Kidney tubule cell (primary cell): Measurements from ENCODE around the gene VSIR.

Experiments
- DNase-seq: peaks from one replicate; pipeline ENCODE4 v3.0.0-alpha.2; 2018; ENCODE audit warnings: low spot score

The VSIR gene

GRCh38 chr10:71782221-71782916 is 9.0 kb upstream of the VSIR start:
- DNase-seq, result no peak

GRCh38 chr10:71780719-71781118 is 7.4 kb upstream of the VSIR start:
- no peak for DNase-seq

- DNase-seq, result peak; percentile 60
These were observed 6.8 kb upstream of the VSIR start for GRCh38 chr10:71780156-71780555.

DNA sequence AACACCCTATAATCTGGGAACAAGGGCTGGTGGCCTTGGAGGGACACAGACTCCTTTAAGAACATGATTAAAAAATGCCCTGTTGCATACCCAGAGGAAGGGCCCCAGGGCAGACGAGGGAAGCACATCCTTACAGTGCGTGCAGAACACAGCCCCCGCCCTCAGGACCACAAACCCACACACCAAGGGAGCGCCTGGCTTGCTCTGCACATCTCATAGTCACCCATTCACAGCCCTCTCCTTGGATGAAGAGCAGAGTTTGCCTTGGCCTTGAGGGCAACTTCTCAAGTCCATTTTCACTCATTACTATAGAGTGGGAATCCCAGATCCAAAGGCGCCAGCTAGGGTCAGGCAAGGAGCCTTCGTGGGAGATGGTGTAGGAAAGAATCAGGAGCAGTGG is 6.3 kb upstream of the VSIR start:
- DNase-seq, result no peak

DNA sequence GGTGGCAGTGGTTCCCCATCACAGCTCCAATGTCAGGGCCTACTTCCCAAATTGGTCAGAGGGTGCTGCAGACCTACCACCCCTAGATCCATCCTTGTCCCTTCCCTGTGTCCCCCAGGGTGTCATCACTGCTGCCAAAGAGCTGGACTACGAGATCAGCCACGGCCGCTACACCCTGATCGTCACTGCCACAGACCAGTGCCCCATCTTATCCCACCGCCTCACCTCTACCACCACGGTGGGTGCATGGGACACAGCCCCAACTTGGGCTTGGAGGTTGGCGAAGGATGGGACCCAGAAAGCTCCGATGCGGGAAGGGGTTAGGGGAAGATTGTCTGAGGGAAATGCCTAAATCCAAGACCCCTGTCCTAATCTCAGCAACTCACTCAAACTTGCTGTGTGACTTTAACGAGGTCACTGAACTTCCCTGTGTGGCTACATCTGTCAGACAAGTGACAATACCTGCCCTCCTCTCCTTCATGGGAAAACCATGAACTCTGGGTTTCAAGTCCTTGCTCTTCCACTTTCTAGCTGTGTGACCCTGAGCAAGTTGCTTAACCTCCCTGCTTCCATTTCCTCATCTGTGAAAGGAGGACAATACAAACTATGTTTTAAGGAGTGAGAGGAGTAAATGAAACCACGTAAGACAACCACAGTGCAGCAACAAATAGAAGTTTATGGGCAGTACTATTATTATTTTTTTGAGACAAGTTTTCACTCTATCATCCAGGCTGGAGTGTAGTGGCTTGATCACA is 4.9 kb upstream of the VSIR start:
- DNase-seq, result no peak

DNA sequence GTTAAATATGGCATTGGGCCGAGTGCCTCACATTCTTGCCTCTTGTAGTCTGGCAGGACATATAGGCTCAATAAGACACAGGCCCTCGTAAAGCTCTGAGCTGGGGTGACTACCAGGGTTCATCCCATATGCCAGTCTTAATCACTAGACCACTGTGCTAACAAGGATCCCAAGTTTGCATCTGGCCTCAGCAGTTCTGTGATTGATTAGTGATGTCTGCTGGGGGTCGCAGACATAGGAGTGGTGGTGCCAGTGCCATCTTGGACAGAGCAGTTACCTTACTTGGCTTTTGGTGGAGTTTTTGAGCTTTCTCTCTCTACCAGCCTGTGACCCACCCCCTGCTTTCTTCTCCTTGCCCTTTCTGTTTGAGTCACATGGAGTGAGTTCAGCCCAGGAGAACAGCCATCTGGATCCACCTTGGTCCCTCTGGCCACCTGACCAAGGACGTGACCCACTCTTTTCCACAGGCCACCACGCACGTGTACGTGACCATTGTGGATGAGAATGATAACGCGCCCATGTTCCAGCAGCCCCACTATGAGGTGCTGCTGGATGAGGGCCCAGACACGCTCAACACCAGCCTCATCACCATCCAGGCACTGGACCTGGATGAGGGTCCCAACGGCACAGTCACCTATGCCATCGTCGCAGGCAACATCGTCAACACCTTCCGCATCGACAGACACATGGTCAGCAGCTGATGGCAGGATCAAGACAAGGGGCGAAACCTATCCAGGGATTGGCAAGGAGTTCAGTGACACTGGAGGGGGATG is 4.1 kb upstream of the VSIR start:
- DNase-seq, result no peak

- no peak for DNase-seq
These were observed 3.2 kb upstream of the VSIR start for GRCh38 chr10:71776481-71776925.

DNA sequence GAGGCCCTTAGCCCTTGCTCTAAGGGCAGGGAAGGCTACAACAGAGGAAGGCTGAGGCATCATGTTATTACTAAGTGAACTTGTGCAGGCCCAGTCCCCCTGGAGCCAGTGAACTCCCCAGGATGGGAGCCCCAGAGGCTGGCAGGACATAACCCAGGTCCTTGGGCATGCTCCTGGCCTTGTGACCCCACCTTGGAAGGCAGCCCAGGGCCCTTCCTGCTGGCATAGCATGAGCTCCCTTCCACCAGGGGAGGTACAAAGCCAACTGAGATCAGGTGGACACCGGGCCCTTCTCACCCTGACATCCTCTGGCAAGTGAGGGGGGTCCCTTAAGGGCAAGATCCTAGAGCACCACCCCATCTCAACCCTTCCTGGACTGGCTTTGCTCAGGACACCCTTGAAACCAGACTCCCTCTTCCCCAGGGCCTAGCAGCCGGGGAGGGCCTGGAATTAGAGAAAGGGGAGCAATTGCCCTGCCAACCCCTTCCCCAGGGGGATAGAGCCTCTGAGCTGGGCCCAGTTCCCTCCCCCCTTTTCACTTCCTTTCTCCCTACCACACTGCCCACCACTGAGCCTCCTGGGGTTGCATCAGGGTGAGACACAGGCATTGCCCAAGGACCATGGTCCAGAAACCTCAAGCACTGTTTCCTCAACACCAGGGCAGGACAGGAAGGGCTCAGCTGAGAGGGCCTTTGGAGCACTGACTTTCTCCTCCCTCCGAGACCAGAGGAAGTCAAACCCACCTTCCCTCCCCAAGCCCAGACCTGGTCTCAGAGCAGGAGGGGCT is 1.8 kb upstream of the VSIR start:
- no peak for DNase-seq

DNA sequence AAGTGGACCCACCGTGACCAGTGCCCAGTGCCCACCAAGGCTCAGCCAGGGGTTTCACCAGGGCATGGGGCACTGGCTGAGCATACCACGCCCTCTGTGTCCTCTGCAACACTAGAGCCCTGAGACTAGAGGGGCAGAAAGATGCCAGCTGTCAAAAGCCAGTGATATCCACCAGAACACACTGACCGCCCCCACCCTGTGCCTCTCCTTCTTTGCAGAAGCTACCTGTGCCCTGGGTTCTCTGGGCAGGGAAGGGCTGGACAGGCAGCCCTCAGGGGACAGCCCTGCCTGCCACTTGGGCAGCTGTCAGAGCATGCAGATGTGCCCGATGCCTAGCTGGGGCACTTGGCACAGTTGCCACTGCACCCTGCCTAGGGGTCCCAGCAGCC is 494 bp downstream of the VSIR start:
- no peak for DNase-seq

- DNase-seq, result peak; percentile 66
These were observed 1.3 kb downstream of the VSIR start for GRCh38 chr10:71771821-71772617.

- no peak for DNase-seq
These were observed 2.1 kb downstream of the VSIR start for GRCh38 chr10:71771204-71771603.

DNA sequence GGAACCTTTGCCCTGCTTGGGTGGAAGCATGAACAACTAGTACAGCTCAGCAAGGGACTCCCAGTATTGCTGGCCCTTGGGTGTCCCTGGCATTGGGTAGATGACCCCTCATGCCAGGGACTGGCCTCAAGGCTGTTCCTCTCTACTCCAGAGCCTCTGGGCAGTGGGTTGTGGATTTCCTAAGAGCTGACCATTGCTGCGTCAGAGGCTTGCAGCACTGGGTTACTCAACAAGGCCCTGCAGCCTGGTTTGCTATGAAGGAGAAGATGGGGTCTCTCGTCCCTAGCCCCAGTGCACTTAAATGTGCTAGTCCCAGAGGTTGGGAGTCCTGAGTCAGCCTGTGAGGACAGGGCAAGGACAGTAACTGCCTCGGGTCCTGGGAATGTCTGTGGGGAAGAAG is 2.5 kb downstream of the VSIR start:
- no peak for DNase-seq

- DNase-seq, result no peak
These were observed 3.1 kb downstream of the VSIR start for GRCh38 chr10:71770255-71770654.

DNA sequence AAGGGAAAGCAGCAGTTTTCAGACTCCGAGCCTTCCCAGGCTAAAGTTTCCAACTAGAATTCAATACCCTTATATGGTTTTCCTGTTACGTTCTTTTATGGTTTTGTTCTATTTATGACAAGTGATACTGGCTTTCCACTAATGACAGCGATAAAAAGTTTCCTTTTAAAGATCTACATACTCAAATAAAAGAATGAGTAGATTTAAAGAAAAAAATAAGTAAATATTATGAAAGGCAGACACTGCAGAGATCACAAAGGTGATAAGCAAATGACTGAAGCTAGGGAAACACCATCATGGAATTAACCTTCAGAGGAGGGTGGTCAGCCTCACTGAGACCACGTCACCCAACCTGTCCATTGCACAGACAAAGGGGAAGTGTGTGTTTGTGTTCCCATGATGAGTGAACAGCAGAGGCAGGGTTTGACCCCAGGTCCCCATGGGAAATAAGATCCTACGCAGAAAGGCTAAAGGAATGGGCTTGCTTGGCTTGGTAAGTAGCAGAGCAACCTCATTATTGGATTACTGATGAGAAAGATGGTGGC is 4.0 kb downstream of the VSIR start:
- DNase-seq, result no peak

DNA sequence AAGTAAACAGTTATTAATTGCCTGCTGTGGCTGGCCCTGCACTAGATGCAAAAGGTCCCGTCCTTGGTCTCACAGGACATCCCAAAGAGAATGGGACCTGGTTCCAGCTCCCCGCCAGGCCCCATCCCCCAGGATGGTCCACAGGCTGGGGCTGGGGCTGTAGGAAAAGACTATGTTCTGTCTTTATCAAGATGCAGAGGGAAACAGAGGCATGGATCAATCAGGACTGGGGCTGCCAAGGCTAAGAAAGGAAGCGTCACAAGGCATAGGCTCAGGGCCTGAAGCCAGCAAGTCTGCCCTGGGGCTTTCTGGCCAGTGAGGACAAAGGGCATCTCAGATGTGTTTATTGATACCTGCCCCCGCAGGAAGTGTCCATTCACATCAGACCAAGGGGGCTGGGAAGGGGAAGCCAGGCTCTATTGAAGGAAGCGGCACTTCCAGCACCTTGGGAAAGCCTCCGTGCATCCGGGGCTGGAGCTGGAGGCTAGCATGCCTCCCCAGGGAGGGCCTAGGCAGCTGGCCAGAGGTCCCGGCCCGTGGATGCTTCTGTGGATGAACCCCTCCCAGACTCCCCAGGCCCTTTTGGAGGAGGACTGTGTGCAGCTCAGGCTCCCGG is 5.8 kb downstream of the VSIR start:
- peak; percentile 41 for DNase-seq

DNA sequence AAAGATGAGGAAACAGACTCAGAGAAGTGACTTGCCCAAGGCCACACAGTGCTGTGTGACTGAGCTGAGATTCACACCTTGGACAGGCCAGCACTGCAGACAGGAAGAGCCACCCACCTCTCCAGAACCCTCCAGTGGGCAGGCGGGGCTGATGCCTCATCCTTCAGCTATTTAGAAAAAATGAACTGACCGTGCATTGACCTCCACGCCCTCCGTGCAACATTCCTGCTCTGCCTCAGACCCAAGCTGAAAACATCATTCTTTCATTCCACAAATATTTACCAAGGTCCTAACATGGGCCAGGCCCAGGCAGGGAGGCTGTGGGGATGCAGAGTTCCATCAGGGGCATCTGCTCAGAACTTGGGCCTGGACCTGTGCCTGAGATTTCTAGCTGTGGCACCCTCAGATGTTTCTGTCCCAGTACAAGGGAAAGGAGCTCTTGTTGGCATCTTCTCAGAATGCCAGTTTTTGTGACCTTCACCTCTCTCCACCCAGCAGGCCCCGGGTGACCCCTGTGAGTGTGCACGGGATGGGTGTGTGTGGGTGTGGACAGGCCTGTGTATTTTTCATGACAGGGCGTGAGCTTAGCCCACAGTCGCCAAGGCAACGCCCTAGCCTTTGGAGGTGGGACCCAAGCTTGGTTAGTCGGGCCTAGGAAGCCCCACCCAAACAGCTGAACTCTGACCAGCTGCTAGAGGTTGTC is 6.5 kb downstream of the VSIR start:
- peak; percentile 98 for DNase-seq

DNA sequence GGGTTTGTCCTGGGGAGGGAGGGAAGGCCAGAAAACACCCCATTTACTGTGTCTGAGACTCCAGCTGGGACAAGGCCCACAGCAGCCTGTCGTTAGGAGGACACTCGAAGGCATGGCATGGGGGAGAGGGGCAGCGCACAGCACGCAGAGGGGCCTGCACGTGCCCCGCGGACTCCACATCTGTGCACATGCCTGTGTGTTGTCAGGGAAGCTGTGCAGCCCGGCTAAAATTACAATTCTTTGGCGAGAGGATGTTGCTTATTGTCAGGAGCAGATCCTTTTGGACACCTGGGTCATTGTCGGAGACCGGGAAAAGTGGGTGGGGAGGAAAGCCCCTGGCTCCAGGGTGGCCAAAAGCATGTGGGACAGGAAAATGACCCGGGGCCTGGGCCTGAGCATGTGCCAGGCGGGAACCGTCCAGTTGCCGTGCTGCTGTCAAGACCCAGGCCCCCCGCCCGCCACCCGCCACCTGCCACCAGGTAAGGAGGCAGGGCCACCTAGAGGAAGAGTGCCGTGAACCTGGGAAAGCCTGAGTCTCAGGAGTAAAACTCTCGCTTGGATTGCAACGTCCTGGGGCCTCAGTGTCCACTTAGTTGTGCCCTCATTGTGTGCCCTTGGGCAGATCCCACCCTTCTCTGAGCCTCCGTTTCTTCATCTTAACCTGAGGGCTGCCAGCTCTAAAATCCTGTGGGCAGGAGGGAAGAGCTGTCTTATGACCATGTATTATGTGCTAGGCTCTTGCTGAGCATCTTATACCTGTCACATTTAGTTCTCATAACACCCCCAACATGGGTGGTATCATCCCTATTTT is 7.2 kb downstream of the VSIR start:
- DNase-seq, result no peak

DNA sequence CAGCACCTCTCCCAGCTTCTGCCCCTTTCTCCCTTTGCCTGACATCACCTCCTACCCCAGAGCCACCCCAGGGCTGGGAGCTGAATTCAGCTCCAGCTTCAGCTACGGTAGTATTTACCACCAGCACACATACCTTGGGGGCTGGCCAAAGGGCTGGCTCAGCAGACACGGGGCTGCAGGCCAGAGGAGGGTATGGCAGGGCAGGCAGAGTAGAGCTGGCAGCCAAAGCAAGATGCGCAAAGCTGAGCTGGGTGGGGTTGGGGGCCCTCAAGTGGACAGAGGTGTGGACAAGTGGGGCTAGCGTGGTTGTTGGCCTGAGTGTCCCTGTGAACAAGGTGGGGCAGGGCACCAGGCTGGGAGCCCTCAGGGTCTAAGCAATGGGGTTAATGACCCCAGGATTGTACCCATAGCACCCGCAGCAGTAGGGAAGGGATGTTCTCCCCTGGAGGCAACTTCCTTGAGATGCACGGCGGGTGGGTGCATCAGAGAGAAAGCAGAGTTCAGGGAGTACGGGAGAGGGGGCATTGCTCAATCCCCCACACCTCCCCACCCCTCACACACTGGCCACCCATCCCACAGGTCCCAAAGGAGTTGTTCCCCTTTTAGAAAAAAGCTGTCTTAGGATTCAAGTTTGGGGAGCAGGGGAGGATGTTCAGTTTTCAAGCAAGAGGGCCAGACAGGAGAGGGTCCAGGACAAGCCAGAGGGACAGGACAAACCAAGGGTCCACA is 8.0 kb downstream of the VSIR start:
- DNase-seq, result peak; percentile 24
